GM18498 (cell line): Measurements from ENCODE around the gene PDLIM7.
A peak's percentile ranks its signal among the peaks of the same experiment; 100 is the strongest.

Experiments used
- ATAC-seq: cut with Tn5 transposase; IDR thresholded peaks from one replicate; pipeline ENCODE4 v1.9.1; 2021; ENCODE audit warnings: mild to moderate bottlenecking, moderate library complexity; ENCODE audit not compliant: unreplicated experiment

Gene PDLIM7

GRCh38 chr5:177446200-177447065, 51.0 kb downstream of the PDLIM7 start, which contains the start of gene PRR7:
Gene PRR7 (plus strand): TSS chr5:177446814. CDS start chr5:177455068, 8,254 bp downstream.
- ATAC-seq, result peak; percentile 51

- ATAC-seq, result no peak
Observed at GRCh38 chr5:177445917-177446199, 51.5 kb downstream of the PDLIM7 start.

- ATAC-seq, result no peak
Observed at GRCh38 chr5:177445052-177445916, 52.1 kb downstream of the PDLIM7 start.

- ATAC-seq, result no peak
Observed at GRCh38 chr5:177444106-177445051, 53.0 kb downstream of the PDLIM7 start.

- ATAC-seq, result no peak
Observed at GRCh38 chr5:177443144-177443983, 54.0 kb downstream of the PDLIM7 start.

- no peak for ATAC-seq
Observed at GRCh38 chr5:177442066-177442826, 55.2 kb downstream of the PDLIM7 start.

- ATAC-seq, result no peak
Observed at GRCh38 chr5:177440990-177441780, 56.2 kb downstream of the PDLIM7 start.

- no peak for ATAC-seq
Observed at GRCh38 chr5:177440211-177440989, 57.0 kb downstream of the PDLIM7 start.

- ATAC-seq, result no peak
Observed at GRCh38 chr5:177439518-177440053, 57.8 kb downstream of the PDLIM7 start.

GRCh38 chr5:177438468-177438867, 58.9 kb downstream of the PDLIM7 start:
- ATAC-seq, result no peak

GRCh38 chr5:177437623-177438022, 59.8 kb downstream of the PDLIM7 start:
- no peak for ATAC-seq

- no peak for ATAC-seq
Observed at GRCh38 chr5:177435847-177436536, 61.4 kb downstream of the PDLIM7 start.

GRCh38 chr5:177434942-177435738, 62.3 kb downstream of the PDLIM7 start:
- ATAC-seq, result no peak

GRCh38 chr5:177434437-177434836, 63.0 kb downstream of the PDLIM7 start:
- ATAC-seq, result no peak

- no peak for ATAC-seq
Observed at GRCh38 chr5:177433658-177434217, 63.7 kb downstream of the PDLIM7 start.
